ENCODE data around the gene RAB43.

DNA sequence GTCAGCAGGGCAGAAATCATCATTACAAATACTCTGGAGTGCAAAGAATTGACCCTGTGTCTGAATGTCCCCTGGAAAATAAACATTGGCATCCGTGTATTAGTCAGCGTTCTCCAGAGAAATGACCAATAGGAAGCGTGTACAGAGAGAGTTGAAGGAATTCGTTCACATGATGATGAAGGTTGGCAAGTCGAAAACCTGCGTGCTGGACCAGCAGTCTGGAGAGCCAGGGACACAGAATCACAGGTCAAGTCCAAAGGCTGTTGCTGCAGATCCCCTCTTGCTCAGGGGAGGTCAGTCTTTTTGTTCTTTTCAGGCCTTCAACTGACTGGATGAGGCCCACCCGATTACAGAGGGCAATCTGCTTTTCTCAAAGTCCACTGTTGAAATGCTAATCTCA is 44.4 kb downstream of the RAB43 start:
- TF ChIP-seq, protein P1, sequence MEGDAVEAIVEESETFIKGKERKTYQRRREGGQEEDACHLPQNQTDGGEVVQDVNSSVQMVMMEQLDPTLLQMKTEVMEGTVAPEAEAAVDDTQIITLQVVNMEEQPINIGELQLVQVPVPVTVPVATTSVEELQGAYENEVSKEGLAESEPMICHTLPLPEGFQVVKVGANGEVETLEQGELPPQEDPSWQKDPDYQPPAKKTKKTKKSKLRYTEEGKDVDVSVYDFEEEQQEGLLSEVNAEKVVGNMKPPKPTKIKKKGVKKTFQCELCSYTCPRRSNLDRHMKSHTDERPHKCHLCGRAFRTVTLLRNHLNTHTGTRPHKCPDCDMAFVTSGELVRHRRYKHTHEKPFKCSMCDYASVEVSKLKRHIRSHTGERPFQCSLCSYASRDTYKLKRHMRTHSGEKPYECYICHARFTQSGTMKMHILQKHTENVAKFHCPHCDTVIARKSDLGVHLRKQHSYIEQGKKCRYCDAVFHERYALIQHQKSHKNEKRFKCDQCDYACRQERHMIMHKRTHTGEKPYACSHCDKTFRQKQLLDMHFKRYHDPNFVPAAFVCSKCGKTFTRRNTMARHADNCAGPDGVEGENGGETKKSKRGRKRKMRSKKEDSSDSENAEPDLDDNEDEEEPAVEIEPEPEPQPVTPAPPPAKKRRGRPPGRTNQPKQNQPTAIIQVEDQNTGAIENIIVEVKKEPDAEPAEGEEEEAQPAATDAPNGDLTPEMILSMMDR (tag by site-specific recombination; IDR thresholded peaks at IDR 0.05): no peak
- TF ChIP-seq, protein P2, sequence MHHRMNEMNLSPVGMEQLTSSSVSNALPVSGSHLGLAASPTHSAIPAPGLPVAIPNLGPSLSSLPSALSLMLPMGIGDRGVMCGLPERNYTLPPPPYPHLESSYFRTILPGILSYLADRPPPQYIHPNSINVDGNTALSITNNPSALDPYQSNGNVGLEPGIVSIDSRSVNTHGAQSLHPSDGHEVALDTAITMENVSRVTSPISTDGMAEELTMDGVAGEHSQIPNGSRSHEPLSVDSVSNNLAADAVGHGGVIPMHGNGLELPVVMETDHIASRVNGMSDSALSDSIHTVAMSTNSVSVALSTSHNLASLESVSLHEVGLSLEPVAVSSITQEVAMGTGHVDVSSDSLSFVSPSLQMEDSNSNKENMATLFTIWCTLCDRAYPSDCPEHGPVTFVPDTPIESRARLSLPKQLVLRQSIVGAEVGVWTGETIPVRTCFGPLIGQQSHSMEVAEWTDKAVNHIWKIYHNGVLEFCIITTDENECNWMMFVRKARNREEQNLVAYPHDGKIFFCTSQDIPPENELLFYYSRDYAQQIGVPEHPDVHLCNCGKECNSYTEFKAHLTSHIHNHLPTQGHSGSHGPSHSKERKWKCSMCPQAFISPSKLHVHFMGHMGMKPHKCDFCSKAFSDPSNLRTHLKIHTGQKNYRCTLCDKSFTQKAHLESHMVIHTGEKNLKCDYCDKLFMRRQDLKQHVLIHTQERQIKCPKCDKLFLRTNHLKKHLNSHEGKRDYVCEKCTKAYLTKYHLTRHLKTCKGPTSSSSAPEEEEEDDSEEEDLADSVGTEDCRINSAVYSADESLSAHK (tag by site-specific recombination; IDR thresholded peaks at IDR 0.05): no peak
- TF ChIP-seq ZNF670 (tag by site-specific recombination; IDR thresholded peaks at IDR 0.05; ENCODE audit: low read depth) (no peak), ZNF623 (tag by site-specific recombination; IDR thresholded peaks at IDR 0.05) (no peak), ZNF140 (tag by site-specific recombination; IDR thresholded peaks at IDR 0.05) (no peak)
